Right lobe of liver (tissue), 6 donors: ENCODE measurements around the gene LRRC41. TPM values are rescaled to one million over a fixed set of nuclear protein-coding genes. Genes with fewer than 3 reads are reported as not detected.

ENCODE experiments used
- ATAC-seq, 4 donors: fragments of 200-7000 bp; cut with Tn5 transposase; one replicate each; pipeline ENCODE4 v1.9.1; 2020; ENCODE audit warnings: mild to moderate bottlenecking in 4 of 4, moderate library complexity in 4 of 4
- DNase-seq, 3 donors: peaks; one replicate each; pipeline ENCODE4 v3.0.0-alpha.2; 2020
- H3K27ac ChIP-seq, 3 donors: fragments of 200-600 bp; one replicate each; pipeline ENCODE4 v1.8.0; 2022
- H3K27me3 ChIP-seq, 2 donors: fragments of 200-600 bp; one replicate each; pipeline ENCODE4 v1.8.0; 2022
- H3K36me3 ChIP-seq, 4 donors: fragments of 200-600 bp; sonication (generic) in 1 of 4; one replicate each; pipeline versions ENCODE4 v1.5.1 to v1.8.0; 2017 to 2022; ENCODE audit warnings: control low read depth in 1 of 4
- H3K4me1 ChIP-seq, 4 donors: fragments of 200-600 bp; sonication (generic) in 1 of 4; one replicate each; pipeline versions ENCODE4 v1.5.1 to v1.8.0; 2017 to 2022; ENCODE audit warnings: control low read depth in 1 of 4
- H3K4me3 ChIP-seq, 3 donors: fragments of 200-600 bp; one replicate each; pipeline ENCODE4 v1.8.0; 2022
- H3K9me3 ChIP-seq, 4 donors: fragments of 200-600 bp; sonication (generic) in 1 of 4; one replicate each; pipeline versions ENCODE4 v1.5.1 to v1.8.0; 2017 to 2022; ENCODE audit warnings: control low read depth in 1 of 4
- POLR2A ChIP-seq: fragments of 450-650 bp; IDR thresholded peaks from one replicate; pipeline ENCODE4 v1.6.1; 2017; ENCODE audit warnings: antibody characterized with exemption, mild to moderate bottlenecking
- WGBS: methylation state at CpG from one replicate; pipeline ENCODE4 v1.1.6; 2018; ENCODE audit warnings: low coverage, low lambda C conversion rate; ENCODE audit not compliant: insufficient coverage; ENCODE audit errors: missing lambda C conversion rate; 5-methylcytosine and 5-hydroxymethylcytosine counted together
- intact Hi-C, 2 donors: fragments of 100-400 bp; cut with DNase I; formaldehyde crosslinking; loops; one replicate each; pipeline versions ENCODE4 v1.11.2 to v1.14.1; 2022
- total RNA-seq, 6 experiments: library from RNA; depleted of rRNA in 2 of 6; stranded (reverse); fragments of >200 nt in 2 of 6; fragmentation: NEBNext Ultra II Directional in 3 of 6; extraction: Animal tissue kit (Norgen Biotek cat#: 25700) in 3 of 6; gene quantifications; one replicate each; pipeline versions ENCODE4 v1.1.0 to v1.2.4, GENCODE V29; 2016 to 2023
- TF ChIP-seq, protein P1 (sequence below), 4 donors: fragments of 200-600 bp in 3 of 4; fragments of 450-650 bp in 1 of 4; IDR thresholded peaks; one replicate each; pipeline versions ENCODE4 v1.5.1 to v1.8.0; 2016 to 2022; ENCODE audit warnings: antibody characterized with exemption in 4 of 4, mild to moderate bottlenecking in 2 of 4
- donor health status: DM: no; HTN: yes; CAD: no.
- donor health status: DM: no; HTN: no; CAD: no.
- donor health status: DM: no; HTN: no; CAD: no.
- donor health status: DM: no; HTN: yes; CAD: no.
- donor health status: DM: no; HTN: yes; CAD: no.

The LRRC41 gene
- total RNA-seq, 6 experiments from 2014 or later, result 24.4 to 37.0 (median 29.0) TPM

DNA sequence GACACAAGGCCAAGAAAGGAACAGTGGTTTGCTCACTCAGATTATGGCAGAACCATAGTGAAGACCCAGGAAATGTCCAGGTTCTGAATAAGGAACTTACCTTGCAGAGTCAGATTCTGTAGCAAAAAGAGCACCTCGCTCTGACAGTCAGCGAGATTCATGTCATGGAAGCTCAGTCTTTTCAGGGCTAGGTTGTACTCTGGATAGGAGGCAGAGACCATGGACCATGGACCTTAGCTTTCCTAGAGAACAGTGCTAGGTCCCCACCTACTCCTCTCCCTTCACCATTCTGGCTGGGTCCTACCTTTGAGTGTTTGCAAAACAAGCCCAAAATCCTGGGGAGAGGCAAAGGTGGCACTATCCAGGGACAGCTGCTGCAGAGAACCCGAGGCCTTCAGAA lies 23.3 kb downstream of the LRRC41 start:
- Histone ChIP-seq H3K9me3 (no peaks in the 10 kb centered on the region), H3K4me3 (no peak overlapping the region), H3K36me3 (peaks cover 0 to 30% (median 11%) of the 10 kb centered on the region in 4 donors), H3K27ac (no peak overlapping the region), H3K27me3 (no peaks in the 10 kb centered on the region), H3K4me1 (no peaks in the 10 kb centered on the region)
- ATAC-seq (no peak), DNase-seq (no peak)
- TF ChIP-seq POLR2A, result no peak
- TF ChIP-seq, protein P1, sequence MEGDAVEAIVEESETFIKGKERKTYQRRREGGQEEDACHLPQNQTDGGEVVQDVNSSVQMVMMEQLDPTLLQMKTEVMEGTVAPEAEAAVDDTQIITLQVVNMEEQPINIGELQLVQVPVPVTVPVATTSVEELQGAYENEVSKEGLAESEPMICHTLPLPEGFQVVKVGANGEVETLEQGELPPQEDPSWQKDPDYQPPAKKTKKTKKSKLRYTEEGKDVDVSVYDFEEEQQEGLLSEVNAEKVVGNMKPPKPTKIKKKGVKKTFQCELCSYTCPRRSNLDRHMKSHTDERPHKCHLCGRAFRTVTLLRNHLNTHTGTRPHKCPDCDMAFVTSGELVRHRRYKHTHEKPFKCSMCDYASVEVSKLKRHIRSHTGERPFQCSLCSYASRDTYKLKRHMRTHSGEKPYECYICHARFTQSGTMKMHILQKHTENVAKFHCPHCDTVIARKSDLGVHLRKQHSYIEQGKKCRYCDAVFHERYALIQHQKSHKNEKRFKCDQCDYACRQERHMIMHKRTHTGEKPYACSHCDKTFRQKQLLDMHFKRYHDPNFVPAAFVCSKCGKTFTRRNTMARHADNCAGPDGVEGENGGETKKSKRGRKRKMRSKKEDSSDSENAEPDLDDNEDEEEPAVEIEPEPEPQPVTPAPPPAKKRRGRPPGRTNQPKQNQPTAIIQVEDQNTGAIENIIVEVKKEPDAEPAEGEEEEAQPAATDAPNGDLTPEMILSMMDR (IDR thresholded peaks at IDR 0.05), result no peak
- intact Hi-C loops, result no loop called here
- 94% methylated on average over 3 of the region's 3 CpGs for whole genome bisulfite sequencing

GRCh38 chr1:46278807-46279206 lies 24.6 kb downstream of the LRRC41 start:
- H3K4me1 ChIP-seq, result no peaks in the 10 kb centered on the region
- H3K27me3 ChIP-seq, result no peaks in the 10 kb centered on the region
- intact Hi-C loops, result no loop called here
- H3K9me3 ChIP-seq, result no peaks in the 10 kb centered on the region
- H3K36me3 ChIP-seq, result peaks cover 0 to 19% (median 9%) of the 10 kb centered on the region in 4 donors
- no peak overlapping the region for H3K27ac ChIP-seq
- no CpG with 5 or more reads among the region's 12 CpGs for WGBS
- DNase-seq (no peak), ATAC-seq (peak in 2 of 4 donors; percentile 17 to 27)
- TF ChIP-seq POLR2A, result no peak
- TF ChIP-seq, protein P1 (IDR thresholded peaks at IDR 0.05), result no peak
- H3K4me3 ChIP-seq, result no peak overlapping the region

- intact Hi-C loops, result no loop called here
- Histone ChIP-seq H3K4me3 (no peak overlapping the region), H3K27me3 (no peaks in the 10 kb centered on the region), H3K4me1 (no peaks in the 10 kb centered on the region), H3K36me3 (peaks cover 0 to 19% (median 9%) of the 10 kb centered on the region in 4 donors), H3K27ac (no peak overlapping the region), H3K9me3 (no peaks in the 10 kb centered on the region)
- no peak for TF ChIP-seq POLR2A
- TF ChIP-seq, protein P1 (IDR thresholded peaks at IDR 0.05), result no peak
- DNase-seq, result no peak
- ATAC-seq, result peak in 1 of 4 donors; percentile 8
- 88% methylated on average over 7 of the region's 14 CpGs for WGBS
Measured at GRCh38 chr1:46277658-46278373, 25.6 kb downstream of the LRRC41 start.

DNA sequence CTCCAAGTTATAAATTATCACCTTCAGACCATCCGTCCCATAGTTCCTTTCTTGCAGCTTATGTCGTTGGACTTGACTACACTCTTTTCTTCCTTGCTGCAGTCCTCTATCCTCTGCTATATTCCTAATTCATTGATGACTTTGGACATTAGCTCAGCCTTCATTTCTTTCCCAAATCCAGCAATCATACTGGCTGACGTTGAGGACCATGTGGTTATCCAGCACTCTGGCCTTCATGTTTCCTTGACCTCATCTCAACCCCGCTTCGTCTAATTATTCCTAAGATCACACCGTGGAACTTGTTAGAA lies 28.4 kb downstream of the LRRC41 start:
- no peak for ATAC-seq
- no peaks in the 10 kb centered on the region for H3K9me3 ChIP-seq
- intact Hi-C loops, result no loop called here
- no peak overlapping the region for H3K27ac ChIP-seq
- DNase-seq, result no peak
- 89% methylated on average over 6 of the region's 6 CpGs for WGBS
- H3K36me3 ChIP-seq, result peaks cover 0 to 4% (median 2%) of the 10 kb centered on the region in 4 donors
- no peak for TF ChIP-seq POLR2A
- TF ChIP-seq, protein P1 (IDR thresholded peaks at IDR 0.05), result no peak
- no peak overlapping the region for H3K4me3 ChIP-seq
- no peaks in the 10 kb centered on the region for H3K4me1 ChIP-seq
- no peaks in the 10 kb centered on the region for H3K27me3 ChIP-seq
